CD14-positive monocyte (primary cell): ENCODE measurements around the gene MYO7A. TPM values are rescaled to one million over a fixed set of nuclear protein-coding genes. Genes with fewer than 3 reads are reported as not detected.

Source experiments
- DNase-seq, 3 donors: peaks; one replicate each; pipeline ENCODE4 v3.0.0-alpha.2; 2011 to 2022
- H2AFZ ChIP-seq: 2 replicates; pipeline ENCODE4 v1.6.0; 2012; ENCODE audit warnings: mild to moderate bottlenecking, low read depth, low read length, inconsistent platforms; ENCODE audit not compliant: insufficient read depth, poor library complexity, severe bottlenecking
- H3K27ac ChIP-seq, 2 donors: 1 replicate in 1 of 2; 2 replicates in 1 of 2; pipeline ENCODE4 v1.5.1; 2012 to 2013; ENCODE audit warnings: low read length in 2 of 2, control low read depth in 1 of 2, inconsistent platforms in 1 of 2, low read depth in 1 of 2, mild to moderate bottlenecking in 1 of 2
- H3K27me3 ChIP-seq, 2 donors: one replicate each; pipeline versions ENCODE4 v1.6.0 to v1.6.1; 2011 to 2013; ENCODE audit warnings: low read length in 2 of 2; ENCODE audit not compliant: control insufficient read depth in 2 of 2, insufficient read depth in 2 of 2
- H3K36me3 ChIP-seq, 2 donors: replicated peaks in 1 of 2; 1 replicate in 1 of 2; 2 replicates in 1 of 2; pipeline versions ENCODE4 v1.5.1 to v1.6.1; 2012 to 2013; ENCODE audit warnings: low read length in 2 of 2, control low read depth in 1 of 2, inconsistent platforms in 1 of 2, mild to moderate bottlenecking in 1 of 2; ENCODE audit not compliant: insufficient read depth in 2 of 2, control insufficient read depth in 1 of 2
- H3K4me1 ChIP-seq, 2 donors: 1 replicate in 1 of 2; 2 replicates in 1 of 2; pipeline versions ENCODE4 v1.5.1 to v1.6.1; 2012 to 2013; ENCODE audit warnings: low read length in 2 of 2, control low read depth in 1 of 2, inconsistent platforms in 1 of 2, mild to moderate bottlenecking in 1 of 2, moderate library complexity in 1 of 2; ENCODE audit not compliant: insufficient read depth in 2 of 2, control insufficient read depth in 1 of 2
- H3K4me2 ChIP-seq: replicated peaks from 2 replicates; pipeline ENCODE3; 2012; ENCODE audit warnings: low read length, moderate library complexity, mild to moderate bottlenecking; ENCODE audit not compliant: poor library complexity, severe bottlenecking; ENCODE audit errors: extremely low read depth
- H3K4me3 ChIP-seq, 3 experiments: fragments of 200-600 bp in 1 of 3; sonication (generic) in 1 of 3; replicated peaks in 1 of 3; 1 replicate in 2 of 3; 2 replicates in 1 of 3; pipeline ENCODE4 v1.5.1; 2011 to 2013; ENCODE audit warnings: low read length in 3 of 3, mild to moderate bottlenecking in 3 of 3, control low read depth in 2 of 3, low read depth in 2 of 3, inconsistent platforms in 1 of 3, moderate library complexity in 1 of 3
- H3K79me2 ChIP-seq: 2 replicates; pipeline ENCODE4 v1.6.0; 2012; ENCODE audit warnings: mild to moderate bottlenecking, control low read depth, inconsistent platforms, low read length, moderate library complexity; ENCODE audit not compliant: insufficient read depth
- H3K9ac ChIP-seq: 2 replicates; pipeline ENCODE4 v1.6.0; 2017; ENCODE audit warnings: low read length, mild to moderate bottlenecking; ENCODE audit not compliant: insufficient read depth, poor library complexity, severe bottlenecking
- H3K9me3 ChIP-seq, 2 donors: replicated peaks in 1 of 2; 1 replicate in 1 of 2; 2 replicates in 1 of 2; pipeline versions ENCODE4 v1.5.1 to v1.6.1; 2012 to 2013; ENCODE audit warnings: low read length in 2 of 2, control low read depth in 1 of 2; ENCODE audit not compliant: control insufficient read depth in 1 of 2, insufficient read depth in 1 of 2
- H4K20me1 ChIP-seq: 2 replicates; pipeline ENCODE4 v1.6.0; 2012; ENCODE audit warnings: mild to moderate bottlenecking, low read length, control low read depth, moderate library complexity; ENCODE audit not compliant: insufficient read depth
- H3K27ac Mint-ChIP-seq, 7 donors: one replicate each; pipeline ENCODE4 v1.8.0; 2020; ENCODE audit warnings: mild to moderate bottlenecking in 7 of 7, mixed read lengths in 7 of 7, moderate library complexity in 6 of 7, inconsistent platforms in 2 of 7
- H3K27me3 Mint-ChIP-seq, 3 donors: one replicate each; pipeline ENCODE4 v1.8.0; 2021 to 2022; ENCODE audit warnings: low read depth in 3 of 3, mild to moderate bottlenecking in 3 of 3, mixed read lengths in 3 of 3, moderate library complexity in 3 of 3, inconsistent platforms in 1 of 3
- H3K36me3 Mint-ChIP-seq, 2 donors: one replicate each; pipeline ENCODE4 v1.8.0; 2020; ENCODE audit warnings: mixed read lengths in 2 of 2, inconsistent platforms in 1 of 2, mild to moderate bottlenecking in 1 of 2
- H3K4me1 Mint-ChIP-seq: one replicate; pipeline ENCODE4 v1.8.0; 2020; ENCODE audit warnings: mild to moderate bottlenecking, mixed read lengths
- H3K4me3 Mint-ChIP-seq, 2 donors: one replicate each; pipeline ENCODE4 v1.8.0; 2020; ENCODE audit warnings: mild to moderate bottlenecking in 2 of 2, mixed read lengths in 2 of 2, moderate library complexity in 1 of 2
- H3K9me3 Mint-ChIP-seq, 7 donors: one replicate each; pipeline ENCODE4 v1.8.0; 2020 to 2022; ENCODE audit warnings: mixed read lengths in 7 of 7, mild to moderate bottlenecking in 6 of 7, moderate library complexity in 6 of 7, inconsistent platforms in 2 of 7
- WGBS: methylation state at CpG from one replicate; pipeline ENCODE4 v1.1.5; 2013; ENCODE audit warnings: missing lambda C conversion rate; ENCODE audit not compliant: insufficient coverage; 5-methylcytosine and 5-hydroxymethylcytosine counted together
- intact Hi-C, 2 donors: fragments of 100-400 bp; cut with micrococcal nuclease; formaldehyde crosslinking; loops; one replicate each; pipeline versions ENCODE4 v1.15.0 to v1.15.1; 2023
- polyA plus RNA-seq, 3 donors: library from polyadenylated mRNA; depleted of rRNA in 1 of 3; unstranded in 2 of 3; stranded (reverse) in 1 of 3; fragments of 300-500 nt in 2 of 3; fragments of >200 nt in 1 of 3; fragmentation: Illumina TruSeq in 2 of 3; gene quantifications; 1 replicate in 2 of 3; 2 replicates in 1 of 3; pipeline ENCODE4 v1.2.3, GENCODE V29; 2012 to 2021
- TF ChIP-seq, protein P1 (sequence below): fragments of 200-600 bp; IDR thresholded peaks from one replicate; pipeline ENCODE4 v1.8.0; 2022; ENCODE audit warnings: antibody characterized with exemption, mild to moderate bottlenecking

The MYO7A gene
- polyA plus RNA-seq, 3 donors = 3.5 to 7.8 (median 3.6) TPM

DNA sequence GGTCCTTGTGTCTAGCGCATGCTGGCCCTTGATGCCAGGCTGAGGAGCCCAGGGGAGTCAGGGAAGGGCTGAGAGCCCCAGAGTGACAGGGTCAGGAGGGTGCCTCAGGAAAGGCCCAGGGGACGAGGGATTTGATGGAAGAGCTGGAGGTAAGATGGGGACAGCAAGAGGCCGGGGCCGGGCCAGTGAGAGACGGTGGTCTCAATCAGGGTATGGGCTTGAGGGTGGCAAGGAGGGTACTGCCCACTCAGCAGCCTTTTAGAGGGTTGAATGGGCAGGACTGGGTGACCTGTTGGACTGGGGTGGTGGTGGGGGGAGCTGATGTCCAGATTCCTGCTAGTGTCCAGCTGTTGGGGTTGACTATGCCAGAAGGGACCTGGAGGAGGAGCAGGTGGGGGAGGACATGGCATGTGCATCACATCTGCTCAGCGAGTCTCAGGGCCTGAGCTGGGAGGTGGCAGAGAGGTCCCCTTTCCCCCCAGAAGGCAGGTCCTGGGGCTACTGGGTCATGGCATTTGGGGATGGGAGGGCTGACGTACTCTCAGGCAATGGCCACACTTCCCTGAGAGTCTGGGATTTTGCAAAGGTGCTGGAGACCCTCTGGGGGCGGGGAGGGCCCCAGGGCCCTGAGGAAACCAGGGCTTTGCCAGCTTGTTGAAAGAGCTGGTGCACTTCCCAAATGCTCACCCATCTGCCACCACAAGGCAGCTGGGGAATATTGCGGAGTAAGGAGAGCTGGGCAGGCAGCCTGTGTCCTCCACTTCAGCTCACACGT is 18.4 kb downstream of the MYO7A start:
- no peak for DNase-seq
- H2AFZ ChIP-seq = no peak overlapping the region
- no peaks in the 10 kb centered on the region for H3K9me3 Mint-ChIP-seq
- no peaks in the 10 kb centered on the region for H3K36me3 ChIP-seq
- peaks cover 0 to 1% of the 10 kb centered on the region in 2 donors for H3K36me3 Mint-ChIP-seq
- TF ChIP-seq, protein P1, sequence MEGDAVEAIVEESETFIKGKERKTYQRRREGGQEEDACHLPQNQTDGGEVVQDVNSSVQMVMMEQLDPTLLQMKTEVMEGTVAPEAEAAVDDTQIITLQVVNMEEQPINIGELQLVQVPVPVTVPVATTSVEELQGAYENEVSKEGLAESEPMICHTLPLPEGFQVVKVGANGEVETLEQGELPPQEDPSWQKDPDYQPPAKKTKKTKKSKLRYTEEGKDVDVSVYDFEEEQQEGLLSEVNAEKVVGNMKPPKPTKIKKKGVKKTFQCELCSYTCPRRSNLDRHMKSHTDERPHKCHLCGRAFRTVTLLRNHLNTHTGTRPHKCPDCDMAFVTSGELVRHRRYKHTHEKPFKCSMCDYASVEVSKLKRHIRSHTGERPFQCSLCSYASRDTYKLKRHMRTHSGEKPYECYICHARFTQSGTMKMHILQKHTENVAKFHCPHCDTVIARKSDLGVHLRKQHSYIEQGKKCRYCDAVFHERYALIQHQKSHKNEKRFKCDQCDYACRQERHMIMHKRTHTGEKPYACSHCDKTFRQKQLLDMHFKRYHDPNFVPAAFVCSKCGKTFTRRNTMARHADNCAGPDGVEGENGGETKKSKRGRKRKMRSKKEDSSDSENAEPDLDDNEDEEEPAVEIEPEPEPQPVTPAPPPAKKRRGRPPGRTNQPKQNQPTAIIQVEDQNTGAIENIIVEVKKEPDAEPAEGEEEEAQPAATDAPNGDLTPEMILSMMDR = no peak
- no peak overlapping the region for H3K4me2 ChIP-seq
- H3K4me3 ChIP-seq = no peak overlapping the region
- no peaks in the 10 kb centered on the region for H3K9me3 ChIP-seq
- no peak overlapping the region for H3K27ac ChIP-seq
- H4K20me1 ChIP-seq = no peaks in the 10 kb centered on the region
- peaks cover 0 to 15% of the 10 kb centered on the region in 2 donors for H3K27me3 ChIP-seq
- intact Hi-C loops = no loop called here
- peak overlapping the region in 1 of 7 donors; percentile 74 for H3K27ac Mint-ChIP-seq
- 92% methylated on average over 9 of the region's 10 CpGs for WGBS
- no peak overlapping the region for H3K4me3 Mint-ChIP-seq
- H3K79me2 ChIP-seq = no peaks in the 10 kb centered on the region
- peaks cover 5% of the 10 kb centered on the region in 2 donors for H3K4me1 ChIP-seq
- H3K9ac ChIP-seq = no peak overlapping the region
- H3K27me3 Mint-ChIP-seq = peaks cover 18 to 40% (median 27%) of the 10 kb centered on the region in 3 donors
- H3K4me1 Mint-ChIP-seq = peaks cover 9% of the 10 kb centered on the region

- Histone ChIP-seq H3K4me2 (no peak overlapping the region), H3K4me3 (no peak overlapping the region), H3K36me3 (no peaks in the 10 kb centered on the region), H3K4me1 (peaks cover 5% of the 10 kb centered on the region in 2 donors), H4K20me1 (no peaks in the 10 kb centered on the region), H3K27ac (no peak overlapping the region), H3K79me2 (no peaks in the 10 kb centered on the region), H3K9me3 (no peaks in the 10 kb centered on the region), H2AFZ (peak overlapping the region; percentile 85), H3K27me3 (peaks cover 0 to 15% of the 10 kb centered on the region in 2 donors), H3K9ac (no peak overlapping the region)
- TF ChIP-seq, protein P1 = no peak
- H3K27ac Mint-ChIP-seq = no peak overlapping the region
- peaks cover 11% of the 10 kb centered on the region for H3K4me1 Mint-ChIP-seq
- 67% methylated on average over 1 of the region's 1 CpG for WGBS
- no peaks in the 10 kb centered on the region for H3K9me3 Mint-ChIP-seq
- intact Hi-C loops = no loop called here
- peaks cover 0 to 1% of the 10 kb centered on the region in 2 donors for H3K36me3 Mint-ChIP-seq
- peaks cover 14 to 43% (median 27%) of the 10 kb centered on the region in 3 donors for H3K27me3 Mint-ChIP-seq
- no peak for DNase-seq
- H3K4me3 Mint-ChIP-seq = peak overlapping the region; percentile 13 to 44
Measured at GRCh38 chr11:77147036-77147315, 18.9 kb downstream of the MYO7A start.
